CD4-positive, alpha-beta memory T cell (primary cell): ENCODE results near the gene TAF8. TPM values are rescaled to one million over a fixed set of nuclear protein-coding genes. Genes with fewer than 3 reads are reported as not detected.
A peak's percentile ranks its signal among the peaks of the same experiment; 100 is the strongest.
"Not testable (repeated sequence)": the region's sequence is repeated elsewhere in the genome, so short reads cannot be mapped to it uniquely, and the experiment has no call there.

ENCODE experiments used
- CTCF ChIA-PET: fragments of 350-600 bp; sonication (Branson Sonifier 250); formaldehyde crosslinking; loops from one replicate; lab custom pipeline; 2021; ENCODE audit warnings: inconsistent platforms; ENCODE audit not compliant: partially characterized antibody; lab: Charles Lee
- POLR2A ChIA-PET: fragments of 350-600 bp; sonication (Branson Sonifier 250); formaldehyde crosslinking; loops from one replicate; lab custom pipeline; 2021; ENCODE audit not compliant: partially characterized antibody; lab: Charles Lee
- DNase-seq, 5 donors: peaks; one replicate each; pipeline versions ENCODE4 v3.0.0 to v3.0.0-alpha.2; 2020 to 2022; ENCODE audit warnings: mixed read lengths in 1 of 5
- H3K27ac ChIP-seq: one replicate; pipeline ENCODE4 v1.7.0; 2013; ENCODE audit warnings: low read depth, low read length
- H3K27me3 ChIP-seq: 2 replicates; pipeline ENCODE4 v1.7.0; 2013; ENCODE audit warnings: mild to moderate bottlenecking, low read length, moderate library complexity; ENCODE audit not compliant: insufficient read depth
- H3K36me3 ChIP-seq: 2 replicates; pipeline ENCODE4 v1.7.0; 2013; ENCODE audit warnings: mild to moderate bottlenecking, low read length, moderate library complexity; ENCODE audit not compliant: insufficient read depth
- H3K4me1 ChIP-seq: 2 replicates; pipeline ENCODE4 v1.7.0; 2013; ENCODE audit warnings: mild to moderate bottlenecking, low read length, moderate library complexity; ENCODE audit not compliant: insufficient read depth
- H3K4me3 ChIP-seq, 2 donors: one replicate each; pipeline ENCODE4 v1.7.0; 2013; ENCODE audit warnings: low read length in 2 of 2, mild to moderate bottlenecking in 1 of 2
- H3K9me3 ChIP-seq, 2 donors: one replicate each; pipeline ENCODE4 v1.7.0; 2013; ENCODE audit warnings: low read length in 2 of 2, control low read depth in 1 of 2; ENCODE audit not compliant: control insufficient read depth in 1 of 2
- H3K27ac Mint-ChIP-seq, 7 donors: one replicate each; pipeline ENCODE4 v1.8.0; 2020 to 2021; ENCODE audit warnings: mixed read lengths in 7 of 7, mild to moderate bottlenecking in 6 of 7, inconsistent platforms in 3 of 7, moderate library complexity in 3 of 7
- H3K27me3 Mint-ChIP-seq, 2 donors: one replicate each; pipeline ENCODE4 v1.8.0; 2020 to 2021; ENCODE audit warnings: mixed read lengths in 2 of 2
- H3K36me3 Mint-ChIP-seq, 2 donors: one replicate each; pipeline ENCODE4 v1.8.0; 2020 to 2021; ENCODE audit warnings: mixed read lengths in 2 of 2, inconsistent platforms in 1 of 2, mild to moderate bottlenecking in 1 of 2
- H3K4me1 Mint-ChIP-seq, 4 donors: one replicate each; pipeline ENCODE4 v1.8.0; 2020 to 2021; ENCODE audit warnings: mixed read lengths in 4 of 4, mild to moderate bottlenecking in 1 of 4
- H3K4me3 Mint-ChIP-seq, 8 donors: one replicate each; pipeline ENCODE4 v1.8.0; 2020 to 2021; ENCODE audit warnings: mixed read lengths in 8 of 8, mild to moderate bottlenecking in 7 of 8, moderate library complexity in 6 of 8, inconsistent platforms in 3 of 8
- H3K9me3 Mint-ChIP-seq, 8 donors: one replicate each; pipeline ENCODE4 v1.8.0; 2020 to 2021; ENCODE audit warnings: mixed read lengths in 8 of 8, mild to moderate bottlenecking in 5 of 8, inconsistent platforms in 3 of 8, moderate library complexity in 1 of 8
- intact Hi-C: fragments of 100-400 bp; cut with micrococcal nuclease; formaldehyde crosslinking; loops from one replicate; pipeline ENCODE4 v1.15.1; 2023
- polyA plus RNA-seq, 2 donors: library from polyadenylated mRNA; unstranded; fragments of 300-500 nt; fragmentation: Illumina TruSeq; gene quantifications; one replicate each; pipeline ENCODE4 v1.2.3, GENCODE V29; 2021
- total RNA-seq, 2 experiments: library from RNA; stranded (reverse); gene quantifications; one replicate each; pipeline ENCODE4 v1.2.3, GENCODE V29; 2021

TAF8 gene
- total and polyA plus RNA-seq, 4 experiments from 2014 or later: 10.3 to 40.9 (median 29.2) TPM

DNA sequence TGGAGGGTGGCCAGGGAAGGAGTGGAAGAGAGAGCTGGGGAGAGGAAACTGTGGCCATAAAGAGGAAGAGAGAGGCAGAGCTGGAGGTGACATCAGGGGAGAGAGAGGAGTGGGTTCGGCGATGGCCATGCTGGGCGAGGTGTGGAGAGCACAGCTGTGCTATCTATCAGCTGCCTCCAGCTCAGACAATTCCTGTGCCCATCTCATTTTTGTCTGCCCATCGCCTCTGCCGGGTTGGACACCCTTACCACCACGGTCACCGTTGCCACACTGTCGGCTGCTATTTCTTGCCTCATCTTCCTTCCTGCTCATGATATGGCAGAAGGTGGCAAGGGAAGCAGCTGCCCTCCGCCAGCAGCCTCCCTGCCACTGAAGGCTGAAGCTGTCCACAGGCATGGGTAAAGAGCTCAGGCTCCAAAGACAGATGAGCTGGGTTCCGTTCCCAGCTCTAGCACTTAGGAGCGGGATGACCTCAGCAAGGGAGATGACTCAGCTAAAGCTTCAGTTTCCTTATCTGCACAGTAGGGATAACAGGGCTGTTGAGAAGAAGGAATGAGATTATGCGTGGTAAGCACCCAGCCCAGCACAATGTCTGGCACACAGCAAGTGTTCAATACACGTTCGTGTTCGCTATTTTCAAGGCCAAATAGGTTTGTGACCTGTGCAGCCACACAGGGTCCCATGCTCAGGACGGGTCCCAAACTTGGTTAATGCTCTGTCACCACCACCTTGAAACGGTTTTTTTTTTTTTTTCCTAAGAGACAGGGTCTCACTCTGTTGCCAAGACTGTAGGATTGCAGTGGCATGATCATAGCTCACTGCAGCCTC is 21.9 kb upstream of the TAF8 start:
- Mint-ChIP-seq H3K27me3 (no peaks in the 10 kb centered on the region), H3K4me3 (peak overlapping the region in 7 of 8 donors; percentile 64 to 81 (median 76)), H3K36me3 (peaks cover 36 to 64% of the 10 kb centered on the region in 2 donors), H3K9me3 (peaks cover 0 to 5% (median 0%) of the 10 kb centered on the region in 8 donors), H3K27ac (peak overlapping the region; percentile 92 to 95 (median 93)), H3K4me1 (peaks cover 66 to 97% (median 80%) of the 10 kb centered on the region in 4 donors)
- intact Hi-C loops: no loop called here
- no peak for DNase-seq
- Histone ChIP-seq H3K4me3 (no peak overlapping the region), H3K27ac (peak overlapping the region; percentile 62), H3K9me3 (no peaks in the 10 kb centered on the region), H3K27me3 (no peaks in the 10 kb centered on the region), H3K36me3 (peaks cover 23% of the 10 kb centered on the region), H3K4me1 (peaks cover 98% of the 10 kb centered on the region)
- POLR2A ChIA-PET: interaction anchor here (0.6 to 3.1 kb wide), 9 partner anchors 9 to 91 kb away, joined by 3 to 14 read pairs (median 4); no protein-coding TSS in a partner anchor
- CTCF ChIA-PET: interaction anchor here (0.6 to 4.2 kb wide), 8 partner anchors 11 to 241 kb away, joined by 3 to 36 read pairs (median 3); partner anchors contain the start of genes BYSL, MED20 and TOMM6

GRCh38 chr6:42029062-42029685 is 21.1 kb upstream of the TAF8 start:
- CTCF ChIA-PET: interaction anchor here (0.6 to 4.2 kb wide), 7 partner anchors 9 to 242 kb away, joined by 3 to 36 read pairs (median 3); partner anchors contain the start of genes BYSL, MED20 and TOMM6
- Mint-ChIP-seq H3K9me3 (peaks cover 0 to 5% (median 0%) of the 10 kb centered on the region in 8 donors), H3K27ac (peak overlapping the region in 6 of 7 donors; percentile 55 to 95 (median 92)), H3K4me1 (peaks cover 63 to 91% (median 73%) of the 10 kb centered on the region in 4 donors), H3K36me3 (peaks cover 36 to 64% of the 10 kb centered on the region in 2 donors), H3K4me3 (peak overlapping the region in 6 of 8 donors; percentile 34 to 81 (median 72)), H3K27me3 (no peaks in the 10 kb centered on the region)
- Histone ChIP-seq H3K4me3 (no peak overlapping the region), H3K4me1 (peaks cover 91% of the 10 kb centered on the region), H3K36me3 (peaks cover 23% of the 10 kb centered on the region), H3K27me3 (no peaks in the 10 kb centered on the region), H3K9me3 (no peaks in the 10 kb centered on the region), H3K27ac (peak overlapping the region; percentile 62)
- no peak for DNase-seq
- intact Hi-C loops: no loop called here
- POLR2A ChIA-PET: interaction anchor here (0.6 to 3.1 kb wide), 9 partner anchors 8 to 92 kb away, joined by 3 to 14 read pairs (median 4); no protein-coding TSS in a partner anchor

GRCh38 chr6:42029881-42030280 is 20.4 kb upstream of the TAF8 start:
- Histone ChIP-seq H3K4me1 (peaks cover 89% of the 10 kb centered on the region), H3K27ac (no peak overlapping the region), H3K36me3 (peaks cover 23% of the 10 kb centered on the region), H3K27me3 (no peaks in the 10 kb centered on the region), H3K9me3 (no peaks in the 10 kb centered on the region), H3K4me3 (no peak overlapping the region)
- Mint-ChIP-seq H3K4me3 (peak overlapping the region in 7 of 8 donors; percentile 28 to 82 (median 65)), H3K36me3 (peaks cover 39 to 68% of the 10 kb centered on the region in 2 donors), H3K4me1 (peaks cover 62 to 91% (median 73%) of the 10 kb centered on the region in 4 donors), H3K9me3 (peaks cover 0 to 5% (median 0%) of the 10 kb centered on the region in 8 donors), H3K27ac (peak overlapping the region; percentile 75 to 95 (median 79)), H3K27me3 (no peaks in the 10 kb centered on the region)
- DNase-seq: no peak
- POLR2A ChIA-PET: interaction anchor here (2.5 to 3.1 kb wide), 3 partner anchors 14 to 92 kb away, joined by 6 to 14 read pairs (median 12); no protein-coding TSS in a partner anchor
- CTCF ChIA-PET: interaction anchor here (4.2 kb wide), 1 partner anchor 14 kb away, joined by 36 read pairs; no protein-coding TSS in a partner anchor
- intact Hi-C loops: no loop called here

DNA sequence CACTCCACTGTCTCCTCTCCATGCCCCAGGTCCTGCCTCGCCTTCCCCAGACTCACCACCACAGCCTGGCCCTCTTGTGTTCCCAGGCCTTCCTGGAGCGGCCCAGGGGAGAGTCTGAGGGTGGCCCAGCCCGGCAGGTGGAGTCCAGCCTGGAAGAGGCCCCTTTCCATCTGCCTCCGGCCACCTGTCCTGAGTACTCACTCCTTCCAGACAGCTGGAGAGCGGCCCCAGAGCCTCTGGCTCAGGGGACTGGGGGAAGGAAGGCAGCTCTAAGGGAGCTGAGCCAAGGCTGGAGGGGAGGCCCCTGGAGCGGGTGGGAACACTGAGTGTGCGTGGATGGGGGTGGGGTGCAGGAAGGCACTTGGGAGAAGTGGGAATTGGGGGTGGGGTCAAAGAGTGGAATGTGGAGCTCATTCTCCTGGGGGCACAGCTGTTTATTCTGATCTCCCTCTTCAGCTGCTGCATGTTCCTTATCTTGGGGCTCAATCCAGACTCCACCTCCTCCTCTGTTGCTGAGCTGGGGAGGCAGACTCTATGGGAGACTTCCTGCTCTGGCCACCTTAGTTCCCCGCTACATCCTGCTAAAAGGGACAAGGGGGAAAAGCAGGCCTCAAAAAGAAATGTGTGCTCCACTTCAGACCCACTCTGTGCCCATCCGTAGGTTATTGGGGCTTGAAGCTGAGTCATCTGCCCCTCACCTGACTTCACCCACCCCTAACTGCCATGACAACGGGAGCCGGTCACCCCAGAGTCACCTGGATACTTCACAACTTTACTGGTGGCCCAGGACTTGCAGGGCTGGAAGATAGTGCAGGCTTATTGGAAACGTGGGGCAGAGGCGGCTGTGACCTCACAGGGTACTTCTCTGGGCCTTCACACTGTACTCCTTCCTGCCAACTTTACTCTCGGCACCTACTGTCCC is 19.5 kb upstream of the TAF8 start:
- Mint-ChIP-seq H3K9me3 (peaks cover 0 to 5% (median 0%) of the 10 kb centered on the region in 8 donors), H3K4me1 (peaks cover 59 to 90% (median 74%) of the 10 kb centered on the region in 4 donors), H3K27ac (peak overlapping the region; percentile 79 to 95 (median 89)), H3K4me3 (peak overlapping the region; percentile 65 to 83 (median 74)), H3K36me3 (peaks cover 43 to 66% of the 10 kb centered on the region in 2 donors), H3K27me3 (no peaks in the 10 kb centered on the region)
- DNase-seq: peak in 1 of 5 donors; percentile 84
- Histone ChIP-seq H3K4me1 (peaks cover 87% of the 10 kb centered on the region), H3K27ac (peak overlapping the region; percentile 46), H3K4me3 (peak overlapping the region in 1 of 2 donors; percentile 17), H3K9me3 (no peaks in the 10 kb centered on the region), H3K36me3 (peaks cover 23% of the 10 kb centered on the region), H3K27me3 (no peaks in the 10 kb centered on the region)
- ChIA-PET CTCF (interaction anchor here (4.2 kb wide), 1 partner anchor 13 kb away, joined by 36 read pairs; no protein-coding TSS in a partner anchor), POLR2A (interaction anchor here (1.0 to 3.1 kb wide), 6 partner anchors 8 to 20 kb away, joined by 3 to 14 read pairs (median 5); no protein-coding TSS in a partner anchor)
- intact Hi-C loops: loop anchor here (1.0 kb wide), 1 partner anchor 8 kb away; no protein-coding TSS in a partner anchor

GRCh38 chr6:42032366-42032765 is 18.0 kb upstream of the TAF8 start:
- peak overlapping the region; percentile 12 to 95 (median 77) for H3K27ac Mint-ChIP-seq
- no peaks in the 10 kb centered on the region for H3K27me3 Mint-ChIP-seq
- no peak for DNase-seq
- peaks cover 18% of the 10 kb centered on the region for H3K36me3 ChIP-seq
- H3K27ac ChIP-seq: no peak overlapping the region
- intact Hi-C loops: no loop called here
- no peak overlapping the region for H3K4me3 ChIP-seq
- peaks cover 31 to 58% of the 10 kb centered on the region in 2 donors for H3K36me3 Mint-ChIP-seq
- CTCF ChIA-PET: no interaction called here
- no peaks in the 10 kb centered on the region for H3K27me3 ChIP-seq
- no peaks in the 10 kb centered on the region for H3K9me3 ChIP-seq
- H3K4me3 Mint-ChIP-seq: peak overlapping the region in 7 of 8 donors; percentile 43 to 72 (median 63)
- peaks cover 86% of the 10 kb centered on the region for H3K4me1 ChIP-seq
- POLR2A ChIA-PET: interaction anchor here (0.7 to 2.8 kb wide), 4 partner anchors 9 to 16 kb away, joined by 3 to 12 read pairs (median 6); no protein-coding TSS in a partner anchor
- peaks cover 49 to 82% (median 62%) of the 10 kb centered on the region in 4 donors for H3K4me1 Mint-ChIP-seq
- H3K9me3 Mint-ChIP-seq: peaks cover 0 to 5% (median 0%) of the 10 kb centered on the region in 8 donors

DNA sequence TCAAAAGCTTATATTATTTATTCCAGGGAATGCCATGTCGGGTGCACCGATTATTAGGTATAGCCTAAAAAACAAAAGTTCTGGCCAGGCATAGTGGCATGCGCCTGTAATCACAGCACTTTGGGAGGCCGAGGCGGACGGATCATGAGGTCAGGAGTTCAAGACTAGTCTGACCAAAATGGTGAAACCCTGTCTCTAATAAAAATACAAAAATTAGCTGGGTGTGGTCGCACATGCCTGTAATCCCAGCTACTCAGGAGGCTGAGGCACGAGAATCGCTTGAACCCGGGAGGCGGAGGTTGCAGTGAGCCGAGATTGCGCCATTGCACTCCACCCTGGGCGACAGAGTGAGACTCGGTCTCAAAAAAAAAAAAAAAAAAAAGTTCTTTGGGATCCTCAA is 12.7 kb upstream of the TAF8 start:
- H3K9me3 ChIP-seq, H3K4me3 ChIP-seq, H3K9me3 Mint-ChIP-seq, H3K27me3 ChIP-seq, DNase-seq, H3K27me3 Mint-ChIP-seq, H3K36me3 ChIP-seq, intact Hi-C loops: not testable (repeated sequence)
- peaks cover 86% of the 10 kb centered on the region for H3K4me1 ChIP-seq
- peak overlapping the region; percentile 13 for H3K27ac ChIP-seq
- ChIA-PET CTCF (interaction anchor here (0.5 to 2.1 kb wide), 4 partner anchors 8 to 117 kb away, joined by 3 to 5 read pairs (median 3); partner anchors contain the start of genes BYSL and MED20), POLR2A (interaction anchor here (0.6 to 6.5 kb wide), 4 partner anchors 9 to 103 kb away, joined by 3 to 81 read pairs (median 4); partner anchors contain the start of gene TAF8)
- peaks cover 42 to 78% (median 61%) of the 10 kb centered on the region in 4 donors for H3K4me1 Mint-ChIP-seq
- H3K36me3 Mint-ChIP-seq: peaks cover 21 to 48% of the 10 kb centered on the region in 2 donors
- H3K4me3 Mint-ChIP-seq: peak overlapping the region in 4 of 8 donors; percentile 45 to 69 (median 58)
- peak overlapping the region in 4 of 7 donors; percentile 35 to 73 (median 52) for H3K27ac Mint-ChIP-seq
